Measurements from ENCODE around the gene SLC35F2.
"Not testable (repeated sequence)": the region's sequence is repeated elsewhere in the genome, so short reads cannot be mapped to it uniquely, and the experiment has no call there.

The SLC35F2 gene

GRCh38 chr11:107783121-107783520 lies 75.5 kb downstream of the SLC35F2 start:
- no peak for DNase-seq

- no peak for DNase-seq
Observed at GRCh38 chr11:107780775-107781174, 77.8 kb downstream of the SLC35F2 start.

- no peak for DNase-seq
Observed at GRCh38 chr11:107780136-107780535, 78.5 kb downstream of the SLC35F2 start.

- no peak for DNase-seq
Observed at GRCh38 chr11:107778839-107779517, 79.6 kb downstream of the SLC35F2 start.

GRCh38 chr11:107777110-107777509 lies 81.5 kb downstream of the SLC35F2 start:
- no peak for DNase-seq

- DNase-seq, result no peak
Observed at GRCh38 chr11:107776062-107776461, 82.5 kb downstream of the SLC35F2 start.

- no peak for DNase-seq
Observed at GRCh38 chr11:107770551-107770951, 88.0 kb downstream of the SLC35F2 start.

- no peak for DNase-seq
Observed at GRCh38 chr11:107769189-107769588, 89.4 kb downstream of the SLC35F2 start.

GRCh38 chr11:107758719-107759355 lies 99.8 kb downstream of the SLC35F2 start:
- DNase-seq, result not testable (repeated sequence)

GRCh38 chr11:107757661-107758060 lies 100.9 kb downstream of the SLC35F2 start:
- no peak for DNase-seq

GRCh38 chr11:107756553-107756952 lies 102.0 kb downstream of the SLC35F2 start:
- no peak for DNase-seq

- no peak for DNase-seq
Observed at GRCh38 chr11:107752949-107753822, 105.4 kb downstream of the SLC35F2 start.

- DNase-seq, result no peak
Observed at GRCh38 chr11:107752508-107752907, 106.1 kb downstream of the SLC35F2 start.

- DNase-seq, result no peak
Observed at GRCh38 chr11:107751082-107751481, 107.5 kb downstream of the SLC35F2 start.

GRCh38 chr11:107750313-107750712 lies 108.3 kb downstream of the SLC35F2 start:
- DNase-seq, result no peak

- no peak for DNase-seq
Observed at GRCh38 chr11:107747622-107748021, 111.0 kb downstream of the SLC35F2 start.

- no peak for DNase-seq
Observed at GRCh38 chr11:107744736-107745135, 113.9 kb downstream of the SLC35F2 start.

GRCh38 chr11:107743191-107743590 lies 115.4 kb downstream of the SLC35F2 start:
- no peak for DNase-seq

- no peak for DNase-seq
Observed at GRCh38 chr11:107741044-107741823, 117.4 kb downstream of the SLC35F2 start.
